ENCODE measurements around the gene PIK3R3.

GRCh38 chr1:46019348-46019747 lies 113.1 kb downstream of the PIK3R3 start:
- TF ChIP-seq USF1 (IDR thresholded peaks at IDR 0.05) (no peak), YY1 (IDR thresholded peaks at IDR 0.05; ENCODE audit: low read depth) (no peak), NFIC (IDR thresholded peaks at IDR 0.05) (no peak)
- TF ChIP-seq, protein P1, sequence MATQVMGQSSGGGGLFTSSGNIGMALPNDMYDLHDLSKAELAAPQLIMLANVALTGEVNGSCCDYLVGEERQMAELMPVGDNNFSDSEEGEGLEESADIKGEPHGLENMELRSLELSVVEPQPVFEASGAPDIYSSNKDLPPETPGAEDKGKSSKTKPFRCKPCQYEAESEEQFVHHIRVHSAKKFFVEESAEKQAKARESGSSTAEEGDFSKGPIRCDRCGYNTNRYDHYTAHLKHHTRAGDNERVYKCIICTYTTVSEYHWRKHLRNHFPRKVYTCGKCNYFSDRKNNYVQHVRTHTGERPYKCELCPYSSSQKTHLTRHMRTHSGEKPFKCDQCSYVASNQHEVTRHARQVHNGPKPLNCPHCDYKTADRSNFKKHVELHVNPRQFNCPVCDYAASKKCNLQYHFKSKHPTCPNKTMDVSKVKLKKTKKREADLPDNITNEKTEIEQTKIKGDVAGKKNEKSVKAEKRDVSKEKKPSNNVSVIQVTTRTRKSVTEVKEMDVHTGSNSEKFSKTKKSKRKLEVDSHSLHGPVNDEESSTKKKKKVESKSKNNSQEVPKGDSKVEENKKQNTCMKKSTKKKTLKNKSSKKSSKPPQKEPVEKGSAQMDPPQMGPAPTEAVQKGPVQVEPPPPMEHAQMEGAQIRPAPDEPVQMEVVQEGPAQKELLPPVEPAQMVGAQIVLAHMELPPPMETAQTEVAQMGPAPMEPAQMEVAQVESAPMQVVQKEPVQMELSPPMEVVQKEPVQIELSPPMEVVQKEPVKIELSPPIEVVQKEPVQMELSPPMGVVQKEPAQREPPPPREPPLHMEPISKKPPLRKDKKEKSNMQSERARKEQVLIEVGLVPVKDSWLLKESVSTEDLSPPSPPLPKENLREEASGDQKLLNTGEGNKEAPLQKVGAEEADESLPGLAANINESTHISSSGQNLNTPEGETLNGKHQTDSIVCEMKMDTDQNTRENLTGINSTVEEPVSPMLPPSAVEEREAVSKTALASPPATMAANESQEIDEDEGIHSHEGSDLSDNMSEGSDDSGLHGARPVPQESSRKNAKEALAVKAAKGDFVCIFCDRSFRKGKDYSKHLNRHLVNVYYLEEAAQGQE (IDR thresholded peaks at IDR 0.05; ENCODE audit: low read depth) = no peak

Data from Ishikawa (cell line).